Osteocyte (in vitro differentiated cells): ENCODE measurements around the gene FDX1. TPM values are rescaled to one million over a fixed set of nuclear protein-coding genes. Genes with fewer than 3 reads are reported as not detected.

Source experiments
- DNase-seq: peaks from one replicate; pipeline ENCODE4 v3.0.0; 2021; ENCODE audit warnings: mixed read lengths; ENCODE audit not compliant: unreplicated experiment; ENCODE audit errors: extremely low spot score
- H3K27ac Mint-ChIP-seq: one replicate; pipeline ENCODE4 v1.8.0; 2021; ENCODE audit warnings: mild to moderate bottlenecking, mixed read lengths; ENCODE audit not compliant: unreplicated experiment
- H3K27me3 Mint-ChIP-seq: one replicate; pipeline ENCODE4 v1.8.0; 2021; ENCODE audit warnings: mixed read lengths; ENCODE audit not compliant: unreplicated experiment
- H3K36me3 Mint-ChIP-seq: one replicate; pipeline ENCODE4 v1.8.0; 2021; ENCODE audit warnings: mixed read lengths; ENCODE audit not compliant: unreplicated experiment
- H3K4me1 Mint-ChIP-seq: one replicate; pipeline ENCODE4 v1.8.0; 2021; ENCODE audit warnings: mixed read lengths; ENCODE audit not compliant: unreplicated experiment
- H3K4me3 Mint-ChIP-seq: one replicate; pipeline ENCODE4 v1.8.0; 2021; ENCODE audit warnings: mild to moderate bottlenecking, moderate library complexity, mixed read lengths; ENCODE audit not compliant: unreplicated experiment
- H3K9me3 Mint-ChIP-seq: one replicate; pipeline ENCODE4 v1.8.0; 2021; ENCODE audit warnings: mixed read lengths; ENCODE audit not compliant: unreplicated experiment
- CTCF ChIP-seq: fragments of 200-600 bp; sonication (generic); IDR thresholded peaks from 2 replicates; pipeline ENCODE4 v1.5.0; 2021; ENCODE audit warnings: antibody characterized with exemption, mild to moderate bottlenecking, moderate library complexity
- total RNA-seq: library from RNA; stranded (reverse); gene quantifications from 2 replicates; pipeline ENCODE4 v1.2.1, GENCODE V29; 2021

The FDX1 gene
- total RNA-seq, 1 donor from 2014 or later, result 6.3 TPM

- H3K36me3 Mint-ChIP-seq, result no peaks in the 10 kb centered on the region
- no peaks in the 10 kb centered on the region for H3K9me3 Mint-ChIP-seq
- DNase-seq, result no peak
- H3K4me3 Mint-ChIP-seq, result no peak overlapping the region
- peaks cover 16% of the 10 kb centered on the region for H3K4me1 Mint-ChIP-seq
- H3K27me3 Mint-ChIP-seq, result peaks cover 6% of the 10 kb centered on the region
- H3K27ac Mint-ChIP-seq, result no peak overlapping the region
- TF ChIP-seq CTCF, result no peak
Observed at GRCh38 chr11:110488446-110488845, 58.7 kb downstream of the FDX1 start.

GRCh38 chr11:110490886-110491285 lies 61.1 kb downstream of the FDX1 start:
- Mint-ChIP-seq H3K4me1 (peaks cover 16% of the 10 kb centered on the region), H3K4me3 (no peak overlapping the region), H3K27ac (no peak overlapping the region), H3K9me3 (no peaks in the 10 kb centered on the region), H3K27me3 (no peaks in the 10 kb centered on the region), H3K36me3 (no peaks in the 10 kb centered on the region)
- DNase-seq, result no peak
- no peak for TF ChIP-seq CTCF

- Mint-ChIP-seq H3K4me3 (no peak overlapping the region), H3K36me3 (no peaks in the 10 kb centered on the region), H3K9me3 (no peaks in the 10 kb centered on the region), H3K27me3 (peaks cover 2% of the 10 kb centered on the region), H3K27ac (peak overlapping the region; percentile 14), H3K4me1 (peaks cover 16% of the 10 kb centered on the region)
- TF ChIP-seq CTCF, result no peak
- DNase-seq, result peak; percentile 60
Observed at GRCh38 chr11:110491577-110492320, 62.0 kb downstream of the FDX1 start.

GRCh38 chr11:110492321-110492685 lies 62.6 kb downstream of the FDX1 start:
- no peak for TF ChIP-seq CTCF
- Mint-ChIP-seq H3K27me3 (peaks cover 6% of the 10 kb centered on the region), H3K4me3 (no peak overlapping the region), H3K36me3 (no peaks in the 10 kb centered on the region), H3K4me1 (peaks cover 16% of the 10 kb centered on the region), H3K27ac (peak overlapping the region; percentile 14), H3K9me3 (no peaks in the 10 kb centered on the region)
- DNase-seq, result no peak

- TF ChIP-seq CTCF, result no peak
- peaks cover 16% of the 10 kb centered on the region for H3K4me1 Mint-ChIP-seq
- no peak overlapping the region for H3K4me3 Mint-ChIP-seq
- no peak for DNase-seq
- no peak overlapping the region for H3K27ac Mint-ChIP-seq
- H3K36me3 Mint-ChIP-seq, result no peaks in the 10 kb centered on the region
- peaks cover 11% of the 10 kb centered on the region for H3K27me3 Mint-ChIP-seq
- H3K9me3 Mint-ChIP-seq, result no peaks in the 10 kb centered on the region
Observed at GRCh38 chr11:110493346-110493745, 63.6 kb downstream of the FDX1 start.
